ENCODE measurements around the gene MEGF6. TPM values are rescaled to one million over a fixed set of nuclear protein-coding genes. Genes with fewer than 3 reads are reported as not detected.

MEGF6 gene
- total RNA-seq, 5 donors from 2014 or later (not counting 1 experiment from before 2014, with no cell fraction given) = 63.3 to 213 (median 193) TPM

- 97% methylated on average over 27 of the region's 28 CpGs for WGBS (ENCODE audit: insufficient coverage)
Measured at GRCh38 chr1:3633344-3634058, 22.2 kb upstream of the MEGF6 start.

GRCh38 chr1:3632716-3633343, 21.5 kb upstream of the MEGF6 start:
- Histone ChIP-seq H3K9me3 (no peaks in the 10 kb centered on the region), H3K4me1 (ENCODE audit: control insufficient read depth in 1 of 2, extremely low read depth in 1 of 2, insufficient read depth in 2 of 2, low read length in 2 of 2) (no peaks in the 10 kb centered on the region), H3K27ac (ENCODE audit: low read length) (no peak overlapping the region), H3K36me3 (ENCODE audit: control insufficient read depth in 2 of 2, extremely low read depth in 1 of 2, insufficient read depth in 1 of 2, low read length in 1 of 2) (peaks cover 33 to 79% of the 10 kb centered on the region in 2 donors), H3K4me3 (ENCODE audit: control insufficient read depth in 1 of 2, extremely low read depth in 1 of 2, low read length in 1 of 2) (no peak overlapping the region), H3K27me3 (replicated peaks in 1 of 2; ENCODE audit: control insufficient read depth in 2 of 2, extremely low read depth in 1 of 2, insufficient read depth in 2 of 2, low read length in 1 of 2) (no peaks in the 10 kb centered on the region)
- DNase-seq (no peak), ATAC-seq (replicated peaks in 1 of 4) (no peak)
- H3K27ac Mint-ChIP-seq = no peak overlapping the region
- H3K4me3 Mint-ChIP-seq = no peak overlapping the region
- no peaks in the 10 kb centered on the region for H3K4me1 Mint-ChIP-seq
- ChIA-PET POLR2A (no interaction called here), CTCF (no interaction called here)
- H3K27me3 Mint-ChIP-seq = no peaks in the 10 kb centered on the region
- peaks cover 43% of the 10 kb centered on the region for H3K36me3 Mint-ChIP-seq
- no peaks in the 10 kb centered on the region for H3K9me3 Mint-ChIP-seq
- 90% methylated on average over 18 of the region's 26 CpGs for WGBS (ENCODE audit: insufficient coverage)

More at GRCh38 chr1:3633344-3634058, 22.2 kb upstream of the MEGF6 start:
- DNase-seq (no peak), ATAC-seq (replicated peaks in 1 of 4) (no peak)
- Mint-ChIP-seq H3K36me3 (peaks cover 47% of the 10 kb centered on the region), H3K4me1 (no peaks in the 10 kb centered on the region), H3K9me3 (no peaks in the 10 kb centered on the region), H3K4me3 (no peak overlapping the region), H3K27ac (no peak overlapping the region), H3K27me3 (no peaks in the 10 kb centered on the region)
- Histone ChIP-seq H3K9me3 (no peaks in the 10 kb centered on the region), H3K4me3 (ENCODE audit: control insufficient read depth in 1 of 2, extremely low read depth in 1 of 2, low read length in 1 of 2) (no peak overlapping the region), H3K27ac (ENCODE audit: low read length) (no peak overlapping the region), H3K36me3 (ENCODE audit: control insufficient read depth in 2 of 2, extremely low read depth in 1 of 2, insufficient read depth in 1 of 2, low read length in 1 of 2) (peaks cover 32 to 79% of the 10 kb centered on the region in 2 donors), H3K4me1 (ENCODE audit: control insufficient read depth in 1 of 2, extremely low read depth in 1 of 2, insufficient read depth in 2 of 2, low read length in 2 of 2) (no peaks in the 10 kb centered on the region), H3K27me3 (replicated peaks in 1 of 2; ENCODE audit: control insufficient read depth in 2 of 2, extremely low read depth in 1 of 2, insufficient read depth in 2 of 2, low read length in 1 of 2) (no peaks in the 10 kb centered on the region)
- ChIA-PET POLR2A (no interaction called here), CTCF (no interaction called here)

GRCh38 chr1:3632298-3632697, 21.0 kb upstream of the MEGF6 start:
- WGBS (ENCODE audit: insufficient coverage) = 98% methylated on average over 15 of the region's 17 CpGs
- Histone ChIP-seq H3K9me3 (no peaks in the 10 kb centered on the region), H3K4me3 (ENCODE audit: control insufficient read depth in 1 of 2, extremely low read depth in 1 of 2, low read length in 1 of 2) (no peak overlapping the region), H3K36me3 (ENCODE audit: control insufficient read depth in 2 of 2, extremely low read depth in 1 of 2, insufficient read depth in 1 of 2, low read length in 1 of 2) (peaks cover 33 to 79% of the 10 kb centered on the region in 2 donors), H3K27me3 (replicated peaks in 1 of 2; ENCODE audit: control insufficient read depth in 2 of 2, extremely low read depth in 1 of 2, insufficient read depth in 2 of 2, low read length in 1 of 2) (no peaks in the 10 kb centered on the region), H3K4me1 (ENCODE audit: control insufficient read depth in 1 of 2, extremely low read depth in 1 of 2, insufficient read depth in 2 of 2, low read length in 2 of 2) (no peaks in the 10 kb centered on the region), H3K27ac (ENCODE audit: low read length) (no peak overlapping the region)
- Mint-ChIP-seq H3K4me1 (no peaks in the 10 kb centered on the region), H3K4me3 (no peak overlapping the region), H3K9me3 (no peaks in the 10 kb centered on the region), H3K27ac (no peak overlapping the region), H3K27me3 (no peaks in the 10 kb centered on the region), H3K36me3 (peaks cover 42% of the 10 kb centered on the region)
- ChIA-PET POLR2A (no interaction called here), CTCF (no interaction called here)
- DNase-seq = no peak
- ATAC-seq (replicated peaks in 1 of 4) = no peak

- H3K4me3 ChIP-seq (ENCODE audit: control insufficient read depth in 1 of 2, extremely low read depth in 1 of 2, low read length in 1 of 2) = no peak overlapping the region
- H3K27me3 ChIP-seq (replicated peaks in 1 of 2; ENCODE audit: control insufficient read depth in 2 of 2, extremely low read depth in 1 of 2, insufficient read depth in 2 of 2, low read length in 1 of 2) = no peaks in the 10 kb centered on the region
- Mint-ChIP-seq H3K27ac (no peak overlapping the region), H3K27me3 (no peaks in the 10 kb centered on the region), H3K36me3 (peaks cover 38% of the 10 kb centered on the region), H3K4me1 (no peaks in the 10 kb centered on the region), H3K9me3 (no peaks in the 10 kb centered on the region), H3K4me3 (no peak overlapping the region)
- H3K36me3 ChIP-seq (ENCODE audit: control insufficient read depth in 2 of 2, extremely low read depth in 1 of 2, insufficient read depth in 1 of 2, low read length in 1 of 2) = peaks cover 26 to 73% of the 10 kb centered on the region in 2 donors
- ChIA-PET CTCF (no interaction called here), POLR2A (no interaction called here)
- ATAC-seq (replicated peaks in 1 of 4) (no peak), DNase-seq (no peak)
- H3K27ac ChIP-seq (ENCODE audit: low read length) = no peak overlapping the region
- no peaks in the 10 kb centered on the region for H3K4me1 ChIP-seq (ENCODE audit: control insufficient read depth in 1 of 2, extremely low read depth in 1 of 2, insufficient read depth in 2 of 2, low read length in 2 of 2)
- WGBS (ENCODE audit: insufficient coverage) = 94% methylated on average over 31 of the region's 36 CpGs
- no peaks in the 10 kb centered on the region for H3K9me3 ChIP-seq
Measured at GRCh38 chr1:3631320-3632260, 20.3 kb upstream of the MEGF6 start.

- Mint-ChIP-seq H3K9me3 (no peaks in the 10 kb centered on the region), H3K36me3 (peaks cover 36% of the 10 kb centered on the region), H3K4me1 (peaks cover 4 to 6% (median 5%) of the 10 kb centered on the region in 3 donors), H3K27ac (no peak overlapping the region), H3K27me3 (no peaks in the 10 kb centered on the region), H3K4me3 (no peak overlapping the region)
- CTCF ChIA-PET = no interaction called here
- POLR2A ChIA-PET = no interaction called here
- Histone ChIP-seq H3K4me1 (ENCODE audit: control insufficient read depth in 1 of 2, extremely low read depth in 1 of 2, insufficient read depth in 2 of 2, low read length in 2 of 2) (peaks cover under 1 to 2% of the 10 kb centered on the region in 2 experiments), H3K9me3 (no peaks in the 10 kb centered on the region), H3K36me3 (ENCODE audit: control insufficient read depth in 2 of 2, extremely low read depth in 1 of 2, insufficient read depth in 1 of 2, low read length in 1 of 2) (peaks cover 25 to 69% of the 10 kb centered on the region in 2 donors), H3K27me3 (replicated peaks in 1 of 2; ENCODE audit: control insufficient read depth in 2 of 2, extremely low read depth in 1 of 2, insufficient read depth in 2 of 2, low read length in 1 of 2) (no peaks in the 10 kb centered on the region), H3K27ac (ENCODE audit: low read length) (no peak overlapping the region), H3K4me3 (ENCODE audit: control insufficient read depth in 1 of 2, extremely low read depth in 1 of 2, low read length in 1 of 2) (no peak overlapping the region)
- DNase-seq (no peak), ATAC-seq (replicated peaks in 1 of 4) (no peak)
- 87% methylated on average over 9 of the region's 9 CpGs for WGBS (ENCODE audit: insufficient coverage)
Measured at GRCh38 chr1:3630914-3631313, 19.6 kb upstream of the MEGF6 start.

GRCh38 chr1:3630161-3630611, 18.9 kb upstream of the MEGF6 start:
- H3K4me1 ChIP-seq (ENCODE audit: control insufficient read depth in 1 of 2, extremely low read depth in 1 of 2, insufficient read depth in 2 of 2, low read length in 2 of 2) = peaks cover 5 to 9% of the 10 kb centered on the region in 2 experiments
- 75% methylated on average over 9 of the region's 11 CpGs for WGBS (ENCODE audit: insufficient coverage)
- H3K36me3 ChIP-seq (ENCODE audit: control insufficient read depth in 2 of 2, extremely low read depth in 1 of 2, insufficient read depth in 1 of 2, low read length in 1 of 2) = peaks cover 25 to 63% of the 10 kb centered on the region in 2 donors
- Mint-ChIP-seq H3K27me3 (no peaks in the 10 kb centered on the region), H3K36me3 (peaks cover 31% of the 10 kb centered on the region), H3K4me1 (peaks cover 8 to 10% (median 8%) of the 10 kb centered on the region in 3 donors), H3K4me3 (no peak overlapping the region), H3K9me3 (no peaks in the 10 kb centered on the region), H3K27ac (no peak overlapping the region)
- H3K27me3 ChIP-seq (replicated peaks in 1 of 2; ENCODE audit: control insufficient read depth in 2 of 2, extremely low read depth in 1 of 2, insufficient read depth in 2 of 2, low read length in 1 of 2) = no peaks in the 10 kb centered on the region
- no peak overlapping the region for H3K27ac ChIP-seq (ENCODE audit: low read length)
- ChIA-PET POLR2A (no interaction called here), CTCF (no interaction called here)
- DNase-seq (no peak), ATAC-seq (replicated peaks in 1 of 4) (no peak)
- H3K9me3 ChIP-seq = no peaks in the 10 kb centered on the region
- H3K4me3 ChIP-seq (ENCODE audit: control insufficient read depth in 1 of 2, extremely low read depth in 1 of 2, low read length in 1 of 2) = no peak overlapping the region
